IgD-negative memory B cell (primary cell): Measurements from ENCODE around the gene IMPG1. TPM values are rescaled to one million over a fixed set of nuclear protein-coding genes. Genes with fewer than 3 reads are reported as not detected.
A peak's percentile ranks its signal among the peaks of the same experiment; 100 is the strongest.

Experiments
- H3K27ac Mint-ChIP-seq, 3 donors: one replicate each; pipeline ENCODE4 v1.8.0; 2020 to 2022; ENCODE audit warnings: mild to moderate bottlenecking in 3 of 3, mixed read lengths in 3 of 3, moderate library complexity in 1 of 3
- H3K27me3 Mint-ChIP-seq: one replicate; pipeline ENCODE4 v1.8.0; 2021; ENCODE audit warnings: mixed read lengths
- H3K36me3 Mint-ChIP-seq: one replicate; pipeline ENCODE4 v1.8.0; 2020; ENCODE audit warnings: mild to moderate bottlenecking, mixed read lengths
- H3K4me1 Mint-ChIP-seq, 3 donors: one replicate each; pipeline ENCODE4 v1.8.0; 2020 to 2022; ENCODE audit warnings: mixed read lengths in 3 of 3, mild to moderate bottlenecking in 1 of 3
- H3K4me3 Mint-ChIP-seq, 4 donors: one replicate each; pipeline ENCODE4 v1.8.0; 2020 to 2022; ENCODE audit warnings: mild to moderate bottlenecking in 4 of 4, mixed read lengths in 4 of 4, moderate library complexity in 3 of 4
- H3K9me3 Mint-ChIP-seq, 3 donors: one replicate each; pipeline ENCODE4 v1.8.0; 2020 to 2021; ENCODE audit warnings: mixed read lengths in 3 of 3, mild to moderate bottlenecking in 1 of 3
- polyA plus RNA-seq: library from polyadenylated mRNA; unstranded; fragments of 300-500 nt; fragmentation: Illumina TruSeq; gene quantifications from one replicate; pipeline ENCODE4 v1.2.3, GENCODE V29; 2021

Gene IMPG1
- polyA plus RNA-seq = not detected

- Mint-ChIP-seq H3K4me3 (no peak within 1 kb of the TSS), H3K9me3 (peaks cover under 1 to 5% (median 3%) of the 10 kb centered on the region in 3 donors), H3K27ac (no peak within 1 kb of the TSS), H3K36me3 (no peaks in the 10 kb centered on the region), H3K27me3 (no peaks in the 10 kb centered on the region), H3K4me1 (peaks cover 0 to 1% (median 0%) of the 10 kb centered on the region in 3 donors)
Observed at GRCh38 chr6:76072562-76072961, at the start of gene IMPG1. TSS of gene IMPG1 (minus strand) at chr6:76072662. CDS start at chr6:76072488, 174 bp downstream.

- H3K36me3 Mint-ChIP-seq = no peaks in the 10 kb centered on the region
- H3K27ac Mint-ChIP-seq = peak overlapping the region in 1 of 3 donors; percentile 57
- H3K9me3 Mint-ChIP-seq = peaks cover 5 to 11% (median 9%) of the 10 kb centered on the region in 3 donors
- peak overlapping the region in 2 of 4 donors; percentile 20 to 41 for H3K4me3 Mint-ChIP-seq
- no peaks in the 10 kb centered on the region for H3K4me1 Mint-ChIP-seq
- H3K27me3 Mint-ChIP-seq = no peaks in the 10 kb centered on the region
Observed at GRCh38 chr6:76120302-76120701, 47.8 kb upstream of the IMPG1 start.

- Mint-ChIP-seq H3K4me1 (no peaks in the 10 kb centered on the region), H3K36me3 (no peaks in the 10 kb centered on the region), H3K9me3 (peaks cover 3 to 5% (median 3%) of the 10 kb centered on the region in 3 donors), H3K4me3 (no peak overlapping the region), H3K27me3 (no peaks in the 10 kb centered on the region), H3K27ac (no peak overlapping the region)
Observed at GRCh38 chr6:76073281-76073680, 819 bp upstream of the IMPG1 start.

- no peak overlapping the region for H3K4me3 Mint-ChIP-seq
- H3K36me3 Mint-ChIP-seq = no peaks in the 10 kb centered on the region
- H3K4me1 Mint-ChIP-seq = no peaks in the 10 kb centered on the region
- peaks cover 3% of the 10 kb centered on the region for H3K27me3 Mint-ChIP-seq
- no peak overlapping the region for H3K27ac Mint-ChIP-seq
- peaks cover 1 to 4% (median 2%) of the 10 kb centered on the region in 3 donors for H3K9me3 Mint-ChIP-seq
Observed at GRCh38 chr6:76057469-76057868, 15.0 kb downstream of the IMPG1 start.

GRCh38 chr6:76052314-76052713 is 20.1 kb downstream of the IMPG1 start:
- Mint-ChIP-seq H3K27ac (no peak overlapping the region), H3K36me3 (no peaks in the 10 kb centered on the region), H3K9me3 (peaks cover 0 to 3% (median 1%) of the 10 kb centered on the region in 3 donors), H3K4me1 (no peaks in the 10 kb centered on the region), H3K27me3 (peaks cover 2% of the 10 kb centered on the region), H3K4me3 (no peak overlapping the region)

- no peaks in the 10 kb centered on the region for H3K27me3 Mint-ChIP-seq
- no peaks in the 10 kb centered on the region for H3K4me1 Mint-ChIP-seq
- no peak overlapping the region for H3K4me3 Mint-ChIP-seq
- H3K27ac Mint-ChIP-seq = no peak overlapping the region
- H3K9me3 Mint-ChIP-seq = peaks cover 0 to 4% (median 0%) of the 10 kb centered on the region in 3 donors
- no peaks in the 10 kb centered on the region for H3K36me3 Mint-ChIP-seq
Observed at GRCh38 chr6:76043690-76044089, 28.8 kb downstream of the IMPG1 start.

GRCh38 chr6:76035713-76036112 is 36.7 kb downstream of the IMPG1 start:
- no peak overlapping the region for H3K27ac Mint-ChIP-seq
- H3K36me3 Mint-ChIP-seq = no peaks in the 10 kb centered on the region
- no peak overlapping the region for H3K4me3 Mint-ChIP-seq
- no peaks in the 10 kb centered on the region for H3K27me3 Mint-ChIP-seq
- H3K4me1 Mint-ChIP-seq = no peaks in the 10 kb centered on the region
- peaks cover 0 to 2% (median 0%) of the 10 kb centered on the region in 3 donors for H3K9me3 Mint-ChIP-seq

GRCh38 chr6:76026101-76026500 is 46.4 kb downstream of the IMPG1 start:
- H3K27me3 Mint-ChIP-seq = no peaks in the 10 kb centered on the region
- H3K9me3 Mint-ChIP-seq = peaks cover 5 to 36% (median 13%) of the 10 kb centered on the region in 3 donors
- H3K4me1 Mint-ChIP-seq = peaks cover 0 to 1% (median 0%) of the 10 kb centered on the region in 3 donors
- H3K36me3 Mint-ChIP-seq = peaks cover 2% of the 10 kb centered on the region
- no peak overlapping the region for H3K27ac Mint-ChIP-seq
- H3K4me3 Mint-ChIP-seq = no peak overlapping the region

- H3K4me3 Mint-ChIP-seq = peak overlapping the region in 1 of 4 donors; percentile 34
- no peaks in the 10 kb centered on the region for H3K27me3 Mint-ChIP-seq
- no peaks in the 10 kb centered on the region for H3K36me3 Mint-ChIP-seq
- H3K4me1 Mint-ChIP-seq = no peaks in the 10 kb centered on the region
- peaks cover 3 to 6% (median 4%) of the 10 kb centered on the region in 3 donors for H3K9me3 Mint-ChIP-seq
- H3K27ac Mint-ChIP-seq = no peak overlapping the region
Observed at GRCh38 chr6:76014626-76015530, 57.6 kb downstream of the IMPG1 start.

- H3K4me3 Mint-ChIP-seq = no peak overlapping the region
- no peaks in the 10 kb centered on the region for H3K4me1 Mint-ChIP-seq
- H3K9me3 Mint-ChIP-seq = peaks cover 0 to 1% (median 0%) of the 10 kb centered on the region in 3 donors
- no peaks in the 10 kb centered on the region for H3K27me3 Mint-ChIP-seq
- no peak overlapping the region for H3K27ac Mint-ChIP-seq
- H3K36me3 Mint-ChIP-seq = no peaks in the 10 kb centered on the region
Observed at GRCh38 chr6:76004202-76004601, 68.3 kb downstream of the IMPG1 start.

GRCh38 chr6:76003686-76004085 is 68.8 kb downstream of the IMPG1 start:
- Mint-ChIP-seq H3K9me3 (peaks cover 0 to 1% (median 0%) of the 10 kb centered on the region in 3 donors), H3K27ac (no peak overlapping the region), H3K4me3 (no peak overlapping the region), H3K4me1 (no peaks in the 10 kb centered on the region), H3K36me3 (no peaks in the 10 kb centered on the region), H3K27me3 (no peaks in the 10 kb centered on the region)

- peaks cover 0 to 1% (median 0%) of the 10 kb centered on the region in 3 donors for H3K9me3 Mint-ChIP-seq
- no peaks in the 10 kb centered on the region for H3K27me3 Mint-ChIP-seq
- H3K4me1 Mint-ChIP-seq = no peaks in the 10 kb centered on the region
- H3K4me3 Mint-ChIP-seq = no peak overlapping the region
- H3K27ac Mint-ChIP-seq = no peak overlapping the region
- H3K36me3 Mint-ChIP-seq = no peaks in the 10 kb centered on the region
Observed at GRCh38 chr6:76003113-76003512, 69.3 kb downstream of the IMPG1 start.

GRCh38 chr6:76000629-76001028 is 71.8 kb downstream of the IMPG1 start:
- no peaks in the 10 kb centered on the region for H3K36me3 Mint-ChIP-seq
- H3K9me3 Mint-ChIP-seq = peaks cover 0 to 1% (median 0%) of the 10 kb centered on the region in 3 donors
- H3K27me3 Mint-ChIP-seq = no peaks in the 10 kb centered on the region
- no peak overlapping the region for H3K27ac Mint-ChIP-seq
- H3K4me3 Mint-ChIP-seq = no peak overlapping the region
- no peaks in the 10 kb centered on the region for H3K4me1 Mint-ChIP-seq

GRCh38 chr6:75997696-75998095 is 74.8 kb downstream of the IMPG1 start:
- no peak overlapping the region for H3K27ac Mint-ChIP-seq
- peaks cover 0 to 2% (median 0%) of the 10 kb centered on the region in 3 donors for H3K9me3 Mint-ChIP-seq
- no peak overlapping the region for H3K4me3 Mint-ChIP-seq
- H3K36me3 Mint-ChIP-seq = no peaks in the 10 kb centered on the region
- peaks cover 2% of the 10 kb centered on the region for H3K27me3 Mint-ChIP-seq
- H3K4me1 Mint-ChIP-seq = no peaks in the 10 kb centered on the region

GRCh38 chr6:75993236-75994162 is 79.0 kb downstream of the IMPG1 start:
- Mint-ChIP-seq H3K27me3 (peaks cover 2% of the 10 kb centered on the region), H3K27ac (no peak overlapping the region), H3K9me3 (peaks cover 0 to 2% (median 0%) of the 10 kb centered on the region in 3 donors)

More at GRCh38 chr6:75993236-75994162, 79.0 kb downstream of the IMPG1 start:
- Mint-ChIP-seq H3K4me3 (no peak overlapping the region), H3K36me3 (peaks cover 2% of the 10 kb centered on the region), H3K4me1 (peaks cover 0 to 3% (median 0%) of the 10 kb centered on the region in 3 donors)
